Peyer's patch (tissue), 4 donors: Measurements from ENCODE around the gene IRF3.

Experiments
- POLR2A ChIP-seq, 2 donors: fragments of 450-650 bp; IDR thresholded peaks; one replicate each; pipeline ENCODE4 v1.5.1; 2017; ENCODE audit warnings: antibody characterized with exemption in 2 of 2, mild to moderate bottlenecking in 2 of 2, moderate library complexity in 2 of 2
- TF ChIP-seq, protein P1 (sequence below), 6 experiments: fragments of 450-650 bp in 4 of 6; fragments of 200-600 bp in 2 of 6; sonication (generic) in 1 of 6; IDR thresholded peaks; one replicate each; pipeline ENCODE4 v1.5.1; 2017 to 2019; ENCODE audit warnings: antibody characterized with exemption in 6 of 6, mild to moderate bottlenecking in 3 of 6, moderate library complexity in 1 of 6

DNA sequence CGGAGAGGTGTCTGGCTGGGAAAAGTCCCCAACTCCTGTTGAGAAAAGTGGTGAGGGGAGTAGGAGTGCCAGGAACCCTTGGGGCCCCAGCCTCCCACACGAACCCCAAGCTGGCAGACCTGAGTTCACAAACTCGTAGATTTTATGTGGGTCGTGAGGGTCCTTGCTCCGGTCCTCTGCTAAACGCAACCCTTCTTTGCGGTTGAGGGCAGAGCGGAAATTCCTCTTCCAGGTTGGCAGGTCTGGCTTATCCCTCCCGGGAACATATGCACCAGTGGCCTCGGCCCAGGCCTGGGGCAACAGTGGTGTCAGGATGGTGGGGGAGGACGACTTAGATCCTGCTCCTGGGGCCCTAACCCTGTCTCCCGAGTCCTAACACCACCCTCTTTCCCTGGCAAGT lies 2.4 kb downstream of the IRF3 start:
- TF ChIP-seq, protein P1, sequence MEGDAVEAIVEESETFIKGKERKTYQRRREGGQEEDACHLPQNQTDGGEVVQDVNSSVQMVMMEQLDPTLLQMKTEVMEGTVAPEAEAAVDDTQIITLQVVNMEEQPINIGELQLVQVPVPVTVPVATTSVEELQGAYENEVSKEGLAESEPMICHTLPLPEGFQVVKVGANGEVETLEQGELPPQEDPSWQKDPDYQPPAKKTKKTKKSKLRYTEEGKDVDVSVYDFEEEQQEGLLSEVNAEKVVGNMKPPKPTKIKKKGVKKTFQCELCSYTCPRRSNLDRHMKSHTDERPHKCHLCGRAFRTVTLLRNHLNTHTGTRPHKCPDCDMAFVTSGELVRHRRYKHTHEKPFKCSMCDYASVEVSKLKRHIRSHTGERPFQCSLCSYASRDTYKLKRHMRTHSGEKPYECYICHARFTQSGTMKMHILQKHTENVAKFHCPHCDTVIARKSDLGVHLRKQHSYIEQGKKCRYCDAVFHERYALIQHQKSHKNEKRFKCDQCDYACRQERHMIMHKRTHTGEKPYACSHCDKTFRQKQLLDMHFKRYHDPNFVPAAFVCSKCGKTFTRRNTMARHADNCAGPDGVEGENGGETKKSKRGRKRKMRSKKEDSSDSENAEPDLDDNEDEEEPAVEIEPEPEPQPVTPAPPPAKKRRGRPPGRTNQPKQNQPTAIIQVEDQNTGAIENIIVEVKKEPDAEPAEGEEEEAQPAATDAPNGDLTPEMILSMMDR (IDR thresholded peaks at IDR 0.05), result no peak
- no peak for TF ChIP-seq POLR2A (IDR thresholded peaks at IDR 0.05)
